ENCODE measurements around the gene SEC61A1.

DNA sequence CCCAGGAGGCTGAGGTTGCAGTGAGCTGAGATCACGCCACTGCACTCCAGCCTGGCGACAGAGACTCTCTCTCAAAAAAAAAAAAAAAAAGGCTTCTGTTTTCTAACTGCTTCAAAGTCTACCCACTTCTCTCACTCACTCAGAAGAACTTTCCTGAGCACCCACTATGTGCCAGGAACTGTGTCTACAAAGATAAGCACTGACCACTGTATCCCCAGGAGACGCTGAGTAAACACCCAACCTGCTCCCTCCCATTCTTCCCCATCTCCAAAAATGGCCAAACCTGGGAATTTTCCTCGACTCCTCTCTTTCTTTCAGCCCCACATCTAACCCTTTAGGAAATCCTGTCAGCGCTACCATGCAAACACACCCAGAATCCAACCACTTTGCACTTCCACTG is 58.9 kb downstream of the SEC61A1 start:
- TF ChIP-seq POLR2A (IDR thresholded peaks at IDR 0.05; ENCODE audit: low read depth, low read length) (no peak), TAF1 (IDR thresholded peaks at IDR 0.05; ENCODE audit: borderline replicate concordance, low read depth, low read length) (no peak), POLR2AphosphoS5 (IDR thresholded peaks at IDR 0.05; ENCODE audit: low read depth, low read length) (no peak)

All from GM12892 (cell line).